Duodenal mucosa (tissue), 2 donors: ENCODE measurements around the gene MGLL.

ENCODE experiments used
- H3K27ac ChIP-seq: one replicate; pipeline ENCODE4 v1.7.0; 2013; ENCODE audit warnings: low read depth, low read length
- H3K27me3 ChIP-seq, 2 donors: one replicate each; pipeline ENCODE4 v1.7.0; 2013; ENCODE audit warnings: low read length in 2 of 2, control low read depth in 1 of 2; ENCODE audit not compliant: insufficient read depth in 2 of 2, control insufficient read depth in 1 of 2
- H3K36me3 ChIP-seq, 2 donors: one replicate each; pipeline ENCODE4 v1.7.0; 2013; ENCODE audit warnings: low read length in 2 of 2, control low read depth in 1 of 2; ENCODE audit not compliant: insufficient read depth in 2 of 2, control insufficient read depth in 1 of 2
- H3K4me1 ChIP-seq, 2 donors: one replicate each; pipeline ENCODE4 v1.7.0; 2013; ENCODE audit warnings: low read length in 2 of 2, control low read depth in 1 of 2; ENCODE audit not compliant: insufficient read depth in 2 of 2, control insufficient read depth in 1 of 2
- H3K4me3 ChIP-seq, 2 donors: one replicate each; pipeline ENCODE4 v1.7.0; 2013; ENCODE audit warnings: low read length in 2 of 2, low read depth in 1 of 2
- H3K9ac ChIP-seq, 2 donors: one replicate each; pipeline ENCODE4 v1.7.0; 2013; ENCODE audit warnings: low read length in 2 of 2, low read depth in 1 of 2
- H3K9me3 ChIP-seq, 2 donors: one replicate each; pipeline ENCODE4 v1.7.0; 2013; ENCODE audit warnings: low read length in 2 of 2, control low read depth in 1 of 2; ENCODE audit not compliant: control insufficient read depth in 1 of 2

MGLL gene

DNA sequence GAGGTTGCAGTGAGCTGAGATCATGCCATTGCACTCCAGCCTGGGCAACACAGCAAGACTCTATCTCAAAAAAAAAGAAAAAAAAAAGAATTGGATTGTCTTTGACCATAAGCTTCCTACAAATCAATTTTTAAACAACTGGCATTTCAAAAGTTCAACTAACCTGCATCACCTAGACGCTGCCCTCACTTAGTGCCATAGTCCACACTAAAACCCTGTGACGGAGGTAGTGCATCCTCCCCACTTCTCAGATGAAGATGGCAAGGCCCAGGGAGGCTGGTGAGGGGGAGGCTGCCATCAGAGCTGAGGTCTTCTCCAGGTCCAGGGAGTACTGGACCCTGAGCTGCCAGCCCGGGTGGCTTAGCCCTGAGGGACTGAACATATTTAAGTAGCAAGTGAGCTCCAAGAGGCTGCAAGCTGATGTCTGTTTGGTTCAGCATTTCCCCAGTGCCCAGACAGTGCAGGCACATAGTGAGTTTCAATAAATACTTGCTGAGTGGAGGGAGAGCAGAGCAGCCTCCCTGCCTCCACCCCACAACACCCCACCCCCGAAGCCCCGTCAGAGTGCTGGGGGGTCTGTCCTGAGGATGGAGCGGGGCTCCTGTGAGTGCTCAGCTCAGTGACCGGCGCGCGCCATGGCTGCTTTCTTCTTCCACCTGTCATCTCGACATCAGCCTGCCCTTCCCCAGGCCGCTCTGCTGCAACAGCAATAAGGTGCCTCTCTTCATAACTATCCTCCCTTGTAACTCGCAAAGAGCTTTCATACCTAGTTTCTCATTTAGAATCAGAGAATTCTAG, 52.8 kb downstream of the MGLL start:
- Histone ChIP-seq H3K4me1 (peaks cover 37 to 42% of the 10 kb centered on the region in 2 donors), H3K27me3 (no peaks in the 10 kb centered on the region), H3K9me3 (no peaks in the 10 kb centered on the region), H3K27ac (no peak overlapping the region), H3K9ac (no peak overlapping the region), H3K36me3 (no peaks in the 10 kb centered on the region), H3K4me3 (no peak overlapping the region)

DNA sequence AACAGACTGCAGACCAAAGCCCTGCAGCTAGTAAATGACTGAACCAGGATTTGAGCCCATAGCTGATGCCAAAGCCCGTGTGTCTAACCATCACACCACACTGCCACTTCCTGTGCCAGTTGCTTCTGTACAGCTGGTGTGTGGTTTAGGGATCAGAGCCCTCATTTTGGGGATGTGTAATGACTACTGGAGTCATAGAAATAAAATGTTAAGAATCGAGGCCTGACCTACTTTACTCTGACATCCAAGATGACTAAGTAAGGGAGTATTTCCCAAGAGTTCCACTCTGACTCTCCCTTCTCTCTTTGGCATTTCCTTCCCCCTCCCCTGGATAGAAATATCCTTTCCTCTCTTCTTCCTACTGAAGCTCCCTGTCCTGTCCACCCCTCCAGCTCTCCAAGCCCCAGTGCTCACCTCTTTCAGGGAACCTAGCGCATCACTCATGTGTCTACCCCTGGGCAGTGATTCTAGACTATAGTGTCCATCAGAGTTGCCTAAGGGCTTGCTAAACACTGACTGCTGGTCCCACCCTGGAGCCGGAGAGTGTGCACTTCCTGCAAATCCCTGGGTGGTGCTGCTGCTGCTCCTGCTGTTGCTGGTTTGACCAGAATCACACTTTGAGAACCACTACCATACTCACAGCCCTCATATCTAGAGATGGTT, 53.8 kb downstream of the MGLL start:
- Histone ChIP-seq H3K9me3 (no peaks in the 10 kb centered on the region), H3K27ac (no peak overlapping the region), H3K27me3 (no peaks in the 10 kb centered on the region), H3K9ac (no peak overlapping the region), H3K36me3 (no peaks in the 10 kb centered on the region), H3K4me3 (no peak overlapping the region), H3K4me1 (peaks cover 39% of the 10 kb centered on the region in 2 donors)

DNA sequence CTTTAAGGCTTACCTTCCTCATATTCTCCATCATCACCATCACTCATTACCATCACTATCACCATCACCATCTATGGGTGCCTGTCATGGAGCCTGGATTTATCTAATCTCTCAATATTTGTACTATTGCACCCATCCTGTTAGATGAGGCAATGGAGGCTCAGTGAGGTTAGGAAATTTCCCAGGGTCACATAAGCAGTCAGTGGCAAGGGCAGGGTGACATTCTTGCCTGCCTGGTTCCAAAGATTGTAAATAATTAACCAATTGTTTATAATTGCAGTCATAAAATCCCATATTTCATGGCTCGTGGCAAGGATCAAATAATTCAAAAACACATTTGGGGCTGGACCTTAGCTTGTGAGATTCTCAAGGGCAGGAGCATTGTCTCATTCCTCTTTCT, 55.2 kb downstream of the MGLL start:
- H3K4me1 ChIP-seq = peaks cover 40 to 53% of the 10 kb centered on the region in 2 donors
- no peak overlapping the region for H3K9ac ChIP-seq
- H3K36me3 ChIP-seq = no peaks in the 10 kb centered on the region
- H3K9me3 ChIP-seq = no peaks in the 10 kb centered on the region
- no peak overlapping the region for H3K4me3 ChIP-seq
- no peak overlapping the region for H3K27ac ChIP-seq
- no peaks in the 10 kb centered on the region for H3K27me3 ChIP-seq

DNA sequence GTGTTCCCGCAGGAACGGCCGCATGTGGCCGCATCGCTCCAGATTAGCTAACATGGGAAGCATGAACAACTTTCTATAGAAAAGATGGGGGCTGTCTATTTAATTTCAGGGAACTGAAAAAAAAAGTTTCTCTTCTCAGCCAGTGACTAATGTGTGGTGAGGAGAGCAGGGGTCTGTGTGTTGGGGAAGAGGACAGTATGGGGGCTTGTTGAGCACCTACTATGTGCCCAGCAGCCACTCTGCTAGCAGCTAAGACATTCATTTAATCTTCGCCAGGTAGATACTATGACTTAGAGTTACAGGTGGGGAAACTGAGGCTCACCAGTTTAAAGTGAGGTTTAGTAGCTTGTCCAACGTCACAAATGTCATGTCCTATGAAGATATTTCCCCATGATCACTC, 56.6 kb downstream of the MGLL start:
- Histone ChIP-seq H3K27ac (no peak overlapping the region), H3K4me1 (peaks cover 47 to 59% of the 10 kb centered on the region in 2 donors)

DNA sequence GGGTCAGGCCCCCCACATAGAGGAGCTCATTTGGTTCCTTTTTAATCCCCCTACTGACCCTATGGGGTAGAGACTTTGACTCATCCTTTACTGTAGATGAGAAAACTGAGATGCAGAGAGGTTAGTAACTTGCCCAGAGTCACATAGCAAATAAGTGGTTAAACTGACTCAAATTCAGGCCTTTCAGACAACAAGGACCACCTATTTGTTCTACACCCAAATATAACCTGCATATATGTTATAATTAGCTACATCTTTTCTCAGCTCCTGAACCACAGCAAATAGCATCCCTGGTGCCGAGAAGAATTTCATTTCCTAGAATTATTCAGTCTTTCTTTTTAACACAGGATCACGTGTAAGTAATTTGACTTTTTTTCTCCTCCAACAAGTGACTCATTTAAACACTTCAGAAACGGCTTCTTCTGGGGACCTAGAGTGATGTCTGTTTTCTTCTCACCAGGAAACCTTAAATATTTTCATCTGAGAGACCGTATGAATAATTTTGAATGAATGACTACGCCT, 57.4 kb downstream of the MGLL start:
- H3K9ac ChIP-seq = no peak overlapping the region
- H3K4me1 ChIP-seq = peaks cover 42 to 54% of the 10 kb centered on the region in 2 donors
- no peaks in the 10 kb centered on the region for H3K9me3 ChIP-seq
- no peaks in the 10 kb centered on the region for H3K36me3 ChIP-seq
- H3K27ac ChIP-seq = no peak overlapping the region
- H3K4me3 ChIP-seq = no peak overlapping the region
- no peaks in the 10 kb centered on the region for H3K27me3 ChIP-seq

More for the DNA sequence above, 56.6 kb downstream of the MGLL start:
- no peak overlapping the region for H3K4me3 ChIP-seq
- no peaks in the 10 kb centered on the region for H3K27me3 ChIP-seq
- no peaks in the 10 kb centered on the region for H3K9me3 ChIP-seq
- no peak overlapping the region for H3K9ac ChIP-seq
- H3K36me3 ChIP-seq = no peaks in the 10 kb centered on the region

DNA sequence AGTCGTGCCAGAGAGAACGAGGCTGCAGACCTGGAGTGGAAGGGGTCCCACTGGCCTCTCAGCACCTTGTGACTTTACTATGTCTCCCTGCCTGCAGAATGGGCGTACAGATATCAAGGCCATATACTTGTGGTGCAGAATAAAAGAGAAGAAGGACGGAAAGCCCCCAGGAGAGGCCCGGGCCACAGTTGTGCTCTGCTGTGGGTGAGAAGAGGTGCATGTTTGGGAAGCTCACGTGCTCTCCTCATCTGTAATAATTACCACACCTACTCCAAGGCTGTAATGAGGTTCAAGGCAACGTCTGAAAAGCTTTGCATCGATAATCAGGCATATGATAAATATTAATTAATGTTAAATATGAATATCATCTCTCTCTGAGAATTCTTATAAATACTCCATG, 58.0 kb downstream of the MGLL start:
- H3K9me3 ChIP-seq = no peaks in the 10 kb centered on the region
- H3K9ac ChIP-seq = no peak overlapping the region
- H3K27me3 ChIP-seq = no peaks in the 10 kb centered on the region
- H3K4me3 ChIP-seq = no peak overlapping the region
- no peaks in the 10 kb centered on the region for H3K36me3 ChIP-seq
- peaks cover 42 to 54% of the 10 kb centered on the region in 2 donors for H3K4me1 ChIP-seq
- no peak overlapping the region for H3K27ac ChIP-seq

DNA sequence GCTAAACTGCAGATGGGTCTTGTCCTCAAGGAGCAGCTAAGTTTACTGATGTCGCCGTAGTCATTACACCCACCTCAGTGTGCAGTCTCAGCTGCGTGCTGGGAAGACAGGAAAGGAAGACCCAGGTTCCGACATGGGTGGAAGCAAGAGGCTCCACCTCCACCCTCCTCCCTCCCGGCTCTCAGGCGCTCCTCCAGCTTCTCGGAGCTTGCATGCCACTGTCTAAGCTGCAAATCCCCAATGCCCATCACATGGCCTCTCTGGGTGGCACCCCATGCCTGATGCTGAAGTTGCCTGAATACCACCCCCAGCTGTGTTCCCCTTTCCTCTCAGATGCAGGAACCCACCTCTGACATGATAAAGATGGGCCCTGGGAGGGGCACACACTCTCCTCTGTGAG, 58.5 kb downstream of the MGLL start:
- Histone ChIP-seq H3K4me1 (peaks cover 41 to 52% of the 10 kb centered on the region in 2 donors), H3K9me3 (no peaks in the 10 kb centered on the region), H3K27me3 (no peaks in the 10 kb centered on the region), H3K27ac (no peak overlapping the region), H3K9ac (no peak overlapping the region), H3K36me3 (no peaks in the 10 kb centered on the region), H3K4me3 (no peak overlapping the region)

DNA sequence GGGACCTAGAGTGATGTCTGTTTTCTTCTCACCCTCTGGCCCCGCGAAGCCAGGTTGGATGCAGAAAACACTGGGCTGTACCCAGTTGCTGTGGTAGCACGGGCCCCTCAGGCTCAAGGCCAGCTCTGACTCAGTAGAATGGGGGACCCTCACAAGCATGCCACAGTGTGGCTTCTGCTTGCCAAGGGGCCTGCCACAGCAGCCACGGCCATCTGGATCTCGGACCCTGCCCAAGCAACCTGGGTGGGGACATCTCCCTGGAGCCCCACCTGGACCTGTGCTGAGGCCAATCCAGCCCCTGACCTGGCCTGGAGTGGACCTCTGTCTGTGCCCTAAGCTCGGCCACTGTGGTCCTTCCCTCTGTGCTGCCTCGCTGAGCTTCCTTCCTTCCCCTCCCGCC, 59.0 kb downstream of the MGLL start:
- Histone ChIP-seq H3K4me3 (no peak overlapping the region), H3K27ac (no peak overlapping the region), H3K9ac (no peak overlapping the region), H3K9me3 (no peaks in the 10 kb centered on the region), H3K4me1 (peaks cover 37 to 47% of the 10 kb centered on the region in 2 donors), H3K27me3 (no peaks in the 10 kb centered on the region), H3K36me3 (no peaks in the 10 kb centered on the region)

DNA sequence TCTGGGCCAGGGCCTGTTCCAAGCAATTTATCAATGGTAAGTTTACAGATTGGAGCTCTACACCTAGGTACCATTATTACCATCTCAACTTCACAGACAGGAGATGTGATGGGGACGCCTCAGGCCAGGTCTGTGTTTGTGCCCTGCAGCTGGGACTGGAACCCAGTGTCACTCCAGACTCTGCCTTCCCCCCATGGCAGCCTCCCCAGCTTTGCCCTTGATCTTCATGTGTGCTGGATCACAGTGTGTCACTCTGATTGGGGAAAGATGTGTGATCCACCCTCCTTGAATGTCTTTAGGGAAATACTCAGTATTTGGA, 59.6 kb downstream of the MGLL start:
- peaks cover 35 to 46% of the 10 kb centered on the region in 2 donors for H3K4me1 ChIP-seq
- H3K27me3 ChIP-seq = no peaks in the 10 kb centered on the region
- H3K36me3 ChIP-seq = no peaks in the 10 kb centered on the region
- no peak overlapping the region for H3K9ac ChIP-seq
- no peak overlapping the region for H3K27ac ChIP-seq
- H3K4me3 ChIP-seq = no peak overlapping the region
- no peaks in the 10 kb centered on the region for H3K9me3 ChIP-seq

DNA sequence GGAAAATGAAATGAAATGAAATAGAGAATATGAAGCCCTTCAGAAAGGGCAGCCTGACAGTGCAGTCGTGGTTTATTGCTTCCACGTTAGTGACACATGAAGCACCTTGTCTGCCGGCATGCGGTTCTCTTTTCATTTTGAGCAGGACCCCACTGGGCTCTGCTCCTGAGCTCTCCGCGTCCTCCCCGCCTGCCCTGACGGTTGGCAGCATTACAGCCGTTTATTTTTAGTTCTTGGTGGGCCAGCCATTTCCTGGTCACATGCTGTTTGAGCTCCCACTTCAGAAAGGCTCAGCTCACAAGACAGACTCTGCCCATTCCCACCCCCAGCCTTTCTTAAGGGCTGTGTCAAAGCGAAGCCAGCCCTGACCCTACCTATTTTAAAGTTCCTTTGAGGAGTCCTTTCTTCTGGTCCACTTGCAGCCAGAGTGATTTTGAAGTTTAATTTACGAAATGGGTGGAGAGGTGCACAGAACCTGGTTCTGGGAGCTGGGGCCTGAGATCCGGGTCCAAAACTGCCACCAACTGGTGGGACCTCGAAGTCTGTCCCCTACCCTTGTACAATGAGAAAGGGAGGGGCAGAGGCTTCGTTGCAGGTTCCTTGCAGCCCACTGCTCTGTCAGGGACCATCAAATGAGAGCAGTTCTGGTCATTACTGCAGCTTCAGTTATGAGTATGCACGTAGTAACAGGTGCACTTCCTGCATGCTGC, 60.1 kb downstream of the MGLL start:
- Histone ChIP-seq H3K9ac (no peak overlapping the region), H3K9me3 (no peaks in the 10 kb centered on the region), H3K27ac (no peak overlapping the region), H3K4me3 (peak overlapping the region in 1 of 2 donors; percentile 24), H3K36me3 (no peaks in the 10 kb centered on the region), H3K4me1 (peaks cover 29 to 44% of the 10 kb centered on the region in 2 donors), H3K27me3 (no peaks in the 10 kb centered on the region)
